ENCODE results near the gene FAM161B. TPM values are rescaled to one million over a fixed set of nuclear protein-coding genes. Genes with fewer than 3 reads are reported as not detected.

Gene FAM161B
- total and polyA plus RNA-seq, 2 of the 4 experiments (the other 2 are of a cell fraction) = 1.9 to 2.5 TPM

DNA sequence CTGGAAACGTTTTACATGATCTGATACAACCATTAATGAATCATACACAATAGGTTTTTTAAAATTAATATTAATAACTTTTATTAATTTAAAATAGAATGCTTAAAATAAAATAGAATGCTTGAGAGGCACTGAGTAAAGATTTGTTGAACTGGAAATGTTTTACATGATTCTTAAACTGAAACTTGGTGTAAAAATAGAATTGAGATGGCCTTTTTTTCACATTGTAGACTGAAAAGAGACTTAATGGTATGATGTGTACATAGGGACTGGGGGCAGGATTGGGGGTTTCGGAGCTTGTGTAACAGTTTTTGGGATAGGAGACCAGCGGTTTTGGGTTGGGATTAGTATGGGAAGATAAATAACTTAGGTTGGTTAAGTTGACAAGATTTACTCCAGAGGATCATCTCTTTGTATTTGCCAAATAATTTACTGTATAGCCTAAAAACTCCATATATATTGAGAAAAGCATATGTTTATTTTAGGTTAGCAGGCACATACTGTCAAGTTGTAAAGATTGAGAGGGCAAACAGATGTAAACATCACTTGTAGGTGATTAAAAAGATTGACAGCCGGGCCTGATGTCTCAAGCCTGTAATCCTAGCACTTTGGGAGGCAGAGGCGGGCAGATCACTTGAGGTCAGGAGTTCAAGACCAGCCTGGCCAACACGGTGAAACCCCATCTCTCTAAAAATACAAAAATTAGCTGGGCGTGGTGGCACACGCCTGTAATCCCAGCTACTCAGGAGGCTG lies 65.3 kb downstream of the FAM161B start (continued):
- TF ChIP-seq RAD21 (IDR thresholded peaks at IDR 0.05; ENCODE audit: low read length) = no peak

Small RNAs within 50 kb of the gene (microRNA-seq; reads per million reads assigned to microRNA genes)
- gene RF00019 (ENCODE audit: insufficient read depth, insufficient read length) = not detected

Small RNAs within 50 kb of the gene (small RNA-seq; reads per million reads assigned to genes)
- 0 reads per million in 5 experiments for gene RF00019

Other genes starting within 250 kb of the FAM161B start
- 6.5 and 7.5 TPM in 2 replicates for gene PNMA1, start 235.7 kb downstream of the FAM161B start, total RNA-seq (2012; rRNA removed)
- gene PNMA1, start 235.7 kb downstream of the FAM161B start, polyA plus RNA-seq (2012; rRNA removed) = 21.0 and 28.2 TPM in 2 replicates
- gene PTGR2, start 98.3 kb downstream of the FAM161B start, total RNA-seq (2012; rRNA removed) = 1.3 and 2.8 TPM in 2 replicates
- gene PTGR2, start 98.3 kb downstream of the FAM161B start, polyA plus RNA-seq (2012; rRNA removed) = 2.0 and 3.2 TPM in 2 replicates
- 73.9 and 89.1 TPM in 2 replicates for gene ZNF410, start 63.2 kb downstream of the FAM161B start, total RNA-seq (2012; rRNA removed)
- 22.3 and 27.9 TPM in 2 replicates for gene ZNF410, start 63.2 kb downstream of the FAM161B start, polyA plus RNA-seq (2012; rRNA removed)
- 16.1 and 21.0 TPM in 2 replicates for gene COQ6, start 208 bp upstream of the FAM161B start, total RNA-seq (2012; rRNA removed)
- gene COQ6, start 208 bp upstream of the FAM161B start, polyA plus RNA-seq (2012; rRNA removed) = 25.7 and 28.6 TPM in 2 replicates
- 6.4 and 8.1 TPM in 2 replicates for gene ENTPD5, start 69.2 kb upstream of the FAM161B start, total RNA-seq (2012; rRNA removed)
- 5.8 and 7.3 TPM in 2 replicates for gene ENTPD5, start 69.2 kb upstream of the FAM161B start, polyA plus RNA-seq (2012; rRNA removed)
- gene BBOF1, start 69.3 kb upstream of the FAM161B start, total RNA-seq (2012; rRNA removed) = 1.6 and 1.7 TPM in 2 replicates
- gene BBOF1, start 69.3 kb upstream of the FAM161B start, polyA plus RNA-seq (2012; rRNA removed) = 0.95 and 1.6 TPM in 2 replicates
- gene ALDH6A1, start 134.4 kb upstream of the FAM161B start, total RNA-seq (2012; rRNA removed) = 11.9 and 15.1 TPM in 2 replicates
- gene ALDH6A1, start 134.4 kb upstream of the FAM161B start, polyA plus RNA-seq (2012; rRNA removed) = 4.5 and 6.0 TPM in 2 replicates
- gene LIN52, start 134.9 kb upstream of the FAM161B start, total RNA-seq (2012; rRNA removed) = 8.3 and 11.5 TPM in 2 replicates
- gene LIN52, start 134.9 kb upstream of the FAM161B start, polyA plus RNA-seq (2012; rRNA removed) = 5.5 and 6.1 TPM in 2 replicates

Data from IMR-90 (cell line).